GM10248 (cell line): ENCODE data around the gene GPX4.

Experiments used
- CTCF ChIA-PET: fragments of 300-600 bp; sonication (Branson Sonifier 250); formaldehyde crosslinking; extraction: SDS; loops from one replicate; lab custom pipeline; 2021; ENCODE audit warnings: antibody characterized with exemption; lab: Yijun Ruan, JAX
- POLR2A ChIA-PET: fragments of 350-650 bp; sonication (Branson Sonifier 250); formaldehyde crosslinking; extraction: SDS; loops from one replicate; lab custom pipeline; 2020; ENCODE audit warnings: antibody characterized with exemption; lab: Yijun Ruan, JAX
- DNase-seq: peaks from one replicate; pipeline ENCODE4 v3.0.0; 2012; ENCODE audit errors: extremely low spot score
- CTCF ChIP-seq: IDR thresholded peaks from 2 replicates; pipeline ENCODE4 v1.5.1; 2012; ENCODE audit warnings: mild to moderate bottlenecking, low read depth; ENCODE audit errors: extremely low read depth, missing control alignments, control extremely low read depth

The GPX4 gene

GRCh38 chr19:1141944-1142343 lies 38.1 kb downstream of the GPX4 start:
- no peak for TF ChIP-seq CTCF
- no peak for DNase-seq
- ChIA-PET POLR2A (no interaction called here), CTCF (no interaction called here)

GRCh38 chr19:1143828-1144399 lies 40.1 kb downstream of the GPX4 start:
- TF ChIP-seq CTCF, result no peak
- POLR2A ChIA-PET, result no interaction called here
- no peak for DNase-seq
- CTCF ChIA-PET, result interaction anchor here (0.8 kb wide), 1 partner anchor 34 kb away, joined by 3 read pairs; no protein-coding TSS in a partner anchor

- ChIA-PET POLR2A (no interaction called here), CTCF (no interaction called here)
- no peak for TF ChIP-seq CTCF
- DNase-seq, result no peak
These were observed 40.9 kb downstream of the GPX4 start for GRCh38 chr19:1144741-1145140.

- CTCF ChIA-PET, result no interaction called here
These were observed 42.0 kb downstream of the GPX4 start for GRCh38 chr19:1145635-1146411.

GRCh38 chr19:1146412-1146699 lies 42.6 kb downstream of the GPX4 start:
- ChIA-PET POLR2A (interaction anchor here (0.6 kb wide), 1 partner anchor 28 kb away, joined by 3 read pairs; no protein-coding TSS in a partner anchor), CTCF (no interaction called here)
- no peak for TF ChIP-seq CTCF
- DNase-seq, result no peak

More at GRCh38 chr19:1145635-1146411, 42.0 kb downstream of the GPX4 start:
- no peak for TF ChIP-seq CTCF
- POLR2A ChIA-PET, result interaction anchor here (0.6 kb wide), 1 partner anchor 28 kb away, joined by 3 read pairs; no protein-coding TSS in a partner anchor
- no peak for DNase-seq

GRCh38 chr19:1146858-1147780 lies 43.3 kb downstream of the GPX4 start:
- no peak for DNase-seq
- CTCF ChIA-PET, result interaction anchor here (1.6 kb wide), 1 partner anchor 14 kb away, joined by 3 read pairs; no protein-coding TSS in a partner anchor
- POLR2A ChIA-PET, result no interaction called here
- no peak for TF ChIP-seq CTCF
